Embryonic facial prominence (tissue), 1 donor: ENCODE results near the gene ADGRG3.
"Not testable (repeated sequence)": the region's sequence is repeated elsewhere in the genome, so short reads cannot be mapped to it uniquely, and the experiment has no call there.

Experiments used
- DNase-seq: peaks from one replicate; pipeline ENCODE4 v3.0.0-alpha.2; 2016; ENCODE audit errors: extremely low spot score

The ADGRG3 gene

GRCh38 chr16:57721356-57722209 lies 53.5 kb downstream of the ADGRG3 start:
- DNase-seq: no peak

GRCh38 chr16:57722210-57722499 lies 54.0 kb downstream of the ADGRG3 start:
- DNase-seq: no peak

GRCh38 chr16:57722651-57723050 lies 54.5 kb downstream of the ADGRG3 start:
- no peak for DNase-seq

- DNase-seq: no peak
Observed at GRCh38 chr16:57723170-57723569, 55.1 kb downstream of the ADGRG3 start.

- DNase-seq: no peak
Observed at GRCh38 chr16:57724531-57724930, 56.4 kb downstream of the ADGRG3 start.

- DNase-seq: no peak
Observed at GRCh38 chr16:57725151-57725550, 57.0 kb downstream of the ADGRG3 start.

- DNase-seq: no peak
Observed at GRCh38 chr16:57725554-57725953, 57.4 kb downstream of the ADGRG3 start.

GRCh38 chr16:57725976-57726375 lies 57.9 kb downstream of the ADGRG3 start:
- DNase-seq: no peak

- DNase-seq: no peak
Observed at GRCh38 chr16:57726433-57726947, 58.4 kb downstream of the ADGRG3 start.

- no peak for DNase-seq
Observed at GRCh38 chr16:57727610-57728009, 59.5 kb downstream of the ADGRG3 start.

- DNase-seq: no peak
Observed at GRCh38 chr16:57728336-57729181, 60.5 kb downstream of the ADGRG3 start.

- no peak for DNase-seq
Observed at GRCh38 chr16:57729182-57729484, 61.0 kb downstream of the ADGRG3 start.

GRCh38 chr16:57729852-57730251 lies 61.7 kb downstream of the ADGRG3 start:
- DNase-seq: not testable (repeated sequence)

GRCh38 chr16:57730771-57731730 lies 62.9 kb downstream of the ADGRG3 start:
- no peak for DNase-seq

- no peak for DNase-seq
Observed at GRCh38 chr16:57732037-57732436, 63.9 kb downstream of the ADGRG3 start.

GRCh38 chr16:57732714-57733113 lies 64.6 kb downstream of the ADGRG3 start:
- no peak for DNase-seq

- no peak for DNase-seq
Observed at GRCh38 chr16:57734308-57734924, 66.3 kb downstream of the ADGRG3 start.

- DNase-seq: peak; percentile 100
Observed at GRCh38 chr16:57734925-57735754, 67.0 kb downstream of the ADGRG3 start.

- peak; percentile 29 for DNase-seq
Observed at GRCh38 chr16:57735755-57736418, 67.8 kb downstream of the ADGRG3 start, which contains the start of gene KATNB1. Gene KATNB1 (plus strand): TSS chr16:57735770. CDS start chr16:57737244, 1,474 bp downstream.
